OCI-LY3 (cell line): ENCODE results near the gene SYNE4.

Experiments
- EZH2phosphoT487 ChIP-seq: fragments of 200-600 bp; shearing (Covaris generic); IDR thresholded peaks from 2 replicates; pipeline ENCODE4 v1.6.1; 2018; ENCODE audit warnings: antibody characterized with exemption, mixed run types, low read depth
- TF ChIP-seq, protein P1 (sequence below): fragments of 200-600, 300-600 bp; sonication (generic); IDR thresholded peaks from 2 replicates; pipeline ENCODE4 v1.5.1; 2014; ENCODE audit warnings: antibody characterized with exemption, low read length, low read depth

DNA sequence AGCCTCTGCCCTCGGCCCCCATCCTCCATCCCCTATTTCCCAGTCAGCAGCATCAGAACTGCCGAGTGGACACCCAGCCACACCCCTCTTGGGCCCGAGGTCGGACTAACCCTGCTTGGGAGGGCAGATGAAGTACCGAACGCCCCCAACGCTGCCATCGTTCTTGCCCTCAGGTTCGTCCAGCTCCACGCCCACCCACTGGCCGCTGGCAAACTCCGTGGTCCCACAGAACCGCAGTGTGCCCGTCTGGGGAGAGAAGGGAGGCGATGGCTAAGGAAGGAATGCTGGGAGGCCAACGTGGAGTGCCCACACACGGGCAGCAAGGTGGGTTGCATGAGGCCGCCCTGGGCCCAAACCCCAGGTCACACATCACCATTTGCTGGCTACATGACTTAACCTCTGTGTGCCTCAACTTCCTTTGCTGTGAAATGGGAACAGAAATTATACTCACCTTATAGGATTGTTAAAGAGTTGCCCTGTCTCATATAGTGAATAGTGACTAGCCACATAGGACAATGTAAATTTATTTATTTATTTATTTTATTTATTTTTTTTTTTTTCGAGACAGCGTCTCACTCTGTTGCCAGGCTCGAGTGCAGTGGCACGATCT, 10.6 kb upstream of the SYNE4 start:
- TF ChIP-seq, protein P1, sequence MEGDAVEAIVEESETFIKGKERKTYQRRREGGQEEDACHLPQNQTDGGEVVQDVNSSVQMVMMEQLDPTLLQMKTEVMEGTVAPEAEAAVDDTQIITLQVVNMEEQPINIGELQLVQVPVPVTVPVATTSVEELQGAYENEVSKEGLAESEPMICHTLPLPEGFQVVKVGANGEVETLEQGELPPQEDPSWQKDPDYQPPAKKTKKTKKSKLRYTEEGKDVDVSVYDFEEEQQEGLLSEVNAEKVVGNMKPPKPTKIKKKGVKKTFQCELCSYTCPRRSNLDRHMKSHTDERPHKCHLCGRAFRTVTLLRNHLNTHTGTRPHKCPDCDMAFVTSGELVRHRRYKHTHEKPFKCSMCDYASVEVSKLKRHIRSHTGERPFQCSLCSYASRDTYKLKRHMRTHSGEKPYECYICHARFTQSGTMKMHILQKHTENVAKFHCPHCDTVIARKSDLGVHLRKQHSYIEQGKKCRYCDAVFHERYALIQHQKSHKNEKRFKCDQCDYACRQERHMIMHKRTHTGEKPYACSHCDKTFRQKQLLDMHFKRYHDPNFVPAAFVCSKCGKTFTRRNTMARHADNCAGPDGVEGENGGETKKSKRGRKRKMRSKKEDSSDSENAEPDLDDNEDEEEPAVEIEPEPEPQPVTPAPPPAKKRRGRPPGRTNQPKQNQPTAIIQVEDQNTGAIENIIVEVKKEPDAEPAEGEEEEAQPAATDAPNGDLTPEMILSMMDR = no peak
- TF ChIP-seq EZH2phosphoT487 = no peak
